NCI-H1092 treated with DMSO at 0.1 percent for 48 hours (cell line): ENCODE data around the gene IKBIP.

Experiments used
- DNase-seq: peaks from one replicate; lab custom pipeline; 2025; lab: John Stamatoyannopoulos, UW

IKBIP gene

GRCh38 chr12:98575013-98575412, 69.6 kb downstream of the IKBIP start:
- DNase-seq: no peak
